ENCODE data around the gene WDR87.
"Not testable (repeated sequence)": the region's sequence is repeated elsewhere in the genome, so short reads cannot be mapped to it uniquely, and the experiment has no call there.

The WDR87 gene

GRCh38 chr19:37874784-37875183 lies 31.6 kb downstream of the WDR87 start:
- DNase-seq: no peak

- DNase-seq: no peak
These were observed 34.0 kb downstream of the WDR87 start for GRCh38 chr19:37872383-37872782.

GRCh38 chr19:37869766-37870340 lies 36.5 kb downstream of the WDR87 start:
- no peak for DNase-seq

GRCh38 chr19:37867831-37868230 lies 38.6 kb downstream of the WDR87 start:
- DNase-seq: no peak

- not testable (repeated sequence) for DNase-seq
These were observed 40.5 kb downstream of the WDR87 start for GRCh38 chr19:37865930-37866329.

- DNase-seq: no peak
These were observed 41.9 kb downstream of the WDR87 start for GRCh38 chr19:37864501-37864900.

GRCh38 chr19:37855098-37855497 lies 51.3 kb downstream of the WDR87 start:
- DNase-seq: no peak

- DNase-seq: no peak
These were observed 60.5 kb downstream of the WDR87 start for GRCh38 chr19:37845932-37846331.
